ENCODE measurements around the gene JSRP1.

The JSRP1 gene

DNA sequence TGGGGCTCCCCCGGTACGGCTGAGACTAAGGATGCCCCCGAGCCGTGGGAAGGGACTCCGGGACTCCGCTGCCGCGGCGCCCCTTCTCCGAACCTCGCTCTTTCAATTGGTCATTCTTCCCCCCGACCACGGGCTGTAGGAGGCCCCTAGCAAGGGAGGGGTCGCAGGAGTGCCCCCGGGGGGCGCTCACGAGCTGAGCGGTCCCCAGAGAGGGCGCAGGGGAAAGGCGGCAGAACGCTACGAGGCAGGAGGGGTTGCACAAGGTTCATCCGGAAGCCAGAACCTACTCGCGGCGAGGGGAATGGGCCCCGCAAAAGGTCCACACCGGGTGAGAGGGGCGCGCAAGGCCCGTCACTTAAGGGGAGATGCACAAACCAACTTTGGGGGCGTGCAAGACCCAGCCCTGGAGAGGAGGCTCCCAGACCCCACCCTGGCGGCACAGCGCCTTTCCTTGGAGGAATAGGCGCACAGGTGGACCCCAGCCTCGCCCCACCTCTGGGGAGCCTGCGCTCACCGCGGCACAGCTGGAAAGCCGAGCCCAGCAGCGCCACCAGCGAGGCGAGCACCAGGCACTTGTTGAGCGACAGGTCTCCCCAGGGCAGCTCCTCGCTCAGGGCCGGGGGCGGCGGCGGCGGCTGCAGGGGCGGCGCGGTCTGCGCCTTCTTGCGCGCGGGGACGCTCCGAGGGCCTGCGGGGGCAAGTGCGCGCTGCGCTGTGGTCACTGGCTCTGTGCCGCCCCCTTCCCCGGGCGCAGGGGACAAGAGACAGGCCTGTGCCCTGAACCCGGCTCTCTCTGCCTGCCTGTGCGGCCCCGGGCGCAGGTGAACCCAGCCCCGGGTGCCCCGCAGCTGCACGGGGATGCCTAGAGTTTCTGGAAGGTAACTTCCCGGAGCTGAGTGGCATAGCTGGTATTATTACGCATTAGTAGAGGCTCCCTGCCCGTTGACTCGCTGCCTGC is 2.8 kb downstream of the JSRP1 start:
- 12% methylated on average over 76 of the region's 77 CpGs for WGBS (ENCODE audit: insufficient coverage)
- Histone ChIP-seq H3K4me3 (ENCODE audit: control insufficient read depth in 1 of 7, extremely low read depth in 1 of 7, insufficient read depth in 4 of 7, low read depth in 2 of 7, low read length in 6 of 7) (peak overlapping the region in 6 of 7 experiments; percentile 38 to 73 (median 59)), H3K27me3 (replicated peaks in 2 of 5; ENCODE audit: control insufficient read depth in 4 of 5, insufficient read depth in 5 of 5, low read length in 4 of 5) (peaks cover 0 to 53% (median 7%) of the 10 kb centered on the region in 5 experiments), H3K27ac (ENCODE audit: insufficient read depth in 1 of 2, low read depth in 1 of 2, low read length in 2 of 2, poor library complexity in 1 of 2, severe bottlenecking in 2 of 2) (no peak overlapping the region), H3K4me1 (ENCODE audit: control extremely low read depth in 1 of 4, control insufficient read depth in 4 of 4, insufficient read depth in 4 of 4, low read length in 3 of 4) (peaks cover 0 to 49% (median 39%) of the 10 kb centered on the region in 4 experiments), H3K36me3 (ENCODE audit: control insufficient read depth in 4 of 4, insufficient read depth in 4 of 4, low read length in 3 of 4) (peaks cover 0 to 12% (median 5%) of the 10 kb centered on the region in 4 experiments), H3K9me3 (ENCODE audit: control extremely low read depth in 1 of 5, control insufficient read depth in 4 of 5, insufficient read depth in 2 of 5, low read depth in 1 of 5, low read length in 4 of 5) (no peaks in the 10 kb centered on the region)
- CTCF ChIA-PET: interaction anchor here (0.9 to 7.5 kb wide), 9 partner anchors 10 to 102 kb away, joined by 3 to 52 read pairs (median 5); partner anchors contain the start of gene AP3D1
- DNase-seq: peak; percentile 46 to 71 (median 68)
- POLR2A ChIA-PET: interaction anchor here (0.7 to 1.1 kb wide), 4 partner anchors 16 to 24 kb away, joined by 3 to 5 read pairs (median 4); no protein-coding TSS in a partner anchor

DNA sequence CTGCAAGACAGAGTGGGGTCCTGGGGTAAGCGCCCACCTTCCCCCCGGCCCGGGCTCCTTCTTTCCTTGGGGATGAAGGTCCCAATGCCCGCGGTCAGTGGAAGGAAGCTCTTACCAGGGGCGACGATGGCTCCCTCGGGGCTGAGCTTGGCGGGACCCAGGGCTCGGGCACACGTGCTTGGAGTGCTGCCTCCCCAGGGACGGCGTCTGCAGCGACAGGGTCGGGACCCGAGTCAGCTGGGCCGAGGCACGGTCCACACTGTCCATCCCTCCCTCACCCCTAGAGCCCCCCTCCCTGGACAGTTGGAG is 3.5 kb downstream of the JSRP1 start:
- Histone ChIP-seq H3K4me1 (ENCODE audit: control extremely low read depth in 1 of 4, control insufficient read depth in 4 of 4, insufficient read depth in 4 of 4, low read length in 3 of 4) (peaks cover 0 to 45% (median 37%) of the 10 kb centered on the region in 4 experiments), H3K27me3 (replicated peaks in 2 of 5; ENCODE audit: control insufficient read depth in 4 of 5, insufficient read depth in 5 of 5, low read length in 4 of 5) (peaks cover 0 to 53% (median 7%) of the 10 kb centered on the region in 5 experiments), H3K4me3 (ENCODE audit: control insufficient read depth in 1 of 7, extremely low read depth in 1 of 7, insufficient read depth in 4 of 7, low read depth in 2 of 7, low read length in 6 of 7) (peak overlapping the region in 6 of 7 experiments; percentile 38 to 73 (median 59)), H3K27ac (ENCODE audit: insufficient read depth in 1 of 2, low read depth in 1 of 2, low read length in 2 of 2, poor library complexity in 1 of 2, severe bottlenecking in 2 of 2) (no peak overlapping the region), H3K9me3 (ENCODE audit: control extremely low read depth in 1 of 5, control insufficient read depth in 4 of 5, insufficient read depth in 2 of 5, low read depth in 1 of 5, low read length in 4 of 5) (no peaks in the 10 kb centered on the region), H3K36me3 (ENCODE audit: control insufficient read depth in 4 of 4, insufficient read depth in 4 of 4, low read length in 3 of 4) (peaks cover 0 to 18% (median 8%) of the 10 kb centered on the region in 4 experiments)
- WGBS (ENCODE audit: insufficient coverage): 24% methylated on average over 5 of the region's 18 CpGs
- CTCF ChIA-PET: interaction anchor here (1.0 to 7.5 kb wide), 6 partner anchors 9 to 101 kb away, joined by 3 to 52 read pairs (median 6); partner anchors contain the start of gene AP3D1
- no peak for DNase-seq
- POLR2A ChIA-PET: interaction anchor here (1.1 kb wide), 2 partner anchors 17 to 21 kb away, joined by 5 read pairs; no protein-coding TSS in a partner anchor

DNA sequence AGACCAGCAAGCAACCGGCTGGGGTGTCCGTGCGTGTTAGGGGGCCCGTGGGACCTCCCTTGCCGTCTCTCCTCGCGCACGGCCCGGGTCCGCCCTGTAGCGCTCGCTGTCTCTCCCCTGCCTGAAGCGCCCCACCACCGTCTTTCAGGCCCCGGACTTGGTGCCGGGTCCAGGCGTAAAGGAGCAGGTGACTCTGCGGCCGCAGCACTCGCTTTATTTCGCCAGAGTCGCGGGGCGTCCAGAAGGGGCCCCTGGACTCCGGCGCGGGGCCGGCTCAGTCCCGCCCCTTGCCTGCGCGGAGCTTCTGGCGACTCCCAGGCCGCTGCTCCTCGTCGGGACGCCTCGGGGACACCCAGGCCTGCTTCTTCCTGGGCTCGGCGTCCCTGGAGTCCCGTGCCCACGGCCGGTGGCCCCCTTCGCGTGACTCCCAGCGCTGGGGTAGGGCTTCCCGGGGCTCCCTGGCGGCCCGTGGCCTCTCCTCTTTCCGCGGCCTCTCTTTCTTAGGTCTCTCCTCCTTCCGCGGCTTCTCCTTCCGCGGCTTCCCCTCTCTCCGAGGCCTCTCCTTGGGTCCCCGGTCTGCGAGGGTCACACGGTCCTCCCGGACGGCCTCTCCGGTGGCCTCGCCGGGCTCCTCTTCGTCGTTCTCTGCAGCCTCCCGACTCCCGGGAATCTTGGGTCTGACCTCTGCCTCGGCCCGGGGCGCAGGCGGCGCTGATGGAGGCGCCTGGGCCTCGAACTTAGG is 4.0 kb downstream of the JSRP1 start:
- ChIA-PET CTCF (interaction anchor here (1.0 to 7.5 kb wide), 6 partner anchors 9 to 101 kb away, joined by 3 to 52 read pairs (median 6); partner anchors contain the start of gene AP3D1), POLR2A (interaction anchor here (1.1 kb wide), 2 partner anchors 18 to 21 kb away, joined by 5 read pairs; no protein-coding TSS in a partner anchor)
- WGBS (ENCODE audit: insufficient coverage): 3% methylated on average over 61 of the region's 74 CpGs
- Histone ChIP-seq H3K27me3 (replicated peaks in 2 of 5; ENCODE audit: control insufficient read depth in 4 of 5, insufficient read depth in 5 of 5, low read length in 4 of 5) (peaks cover 0 to 53% (median 7%) of the 10 kb centered on the region in 5 experiments), H3K4me1 (ENCODE audit: control extremely low read depth in 1 of 4, control insufficient read depth in 4 of 4, insufficient read depth in 4 of 4, low read length in 3 of 4) (peaks cover 0 to 45% (median 37%) of the 10 kb centered on the region in 4 experiments), H3K4me3 (ENCODE audit: control insufficient read depth in 1 of 7, extremely low read depth in 1 of 7, insufficient read depth in 4 of 7, low read depth in 2 of 7, low read length in 6 of 7) (peak overlapping the region in 6 of 7 experiments; percentile 6 to 73 (median 59)), H3K27ac (ENCODE audit: insufficient read depth in 1 of 2, low read depth in 1 of 2, low read length in 2 of 2, poor library complexity in 1 of 2, severe bottlenecking in 2 of 2) (no peak overlapping the region), H3K36me3 (ENCODE audit: control insufficient read depth in 4 of 4, insufficient read depth in 4 of 4, low read length in 3 of 4) (peaks cover 0 to 22% (median 12%) of the 10 kb centered on the region in 4 experiments), H3K9me3 (ENCODE audit: control extremely low read depth in 1 of 5, control insufficient read depth in 4 of 5, insufficient read depth in 2 of 5, low read depth in 1 of 5, low read length in 4 of 5) (no peaks in the 10 kb centered on the region)
- no peak for DNase-seq

DNA sequence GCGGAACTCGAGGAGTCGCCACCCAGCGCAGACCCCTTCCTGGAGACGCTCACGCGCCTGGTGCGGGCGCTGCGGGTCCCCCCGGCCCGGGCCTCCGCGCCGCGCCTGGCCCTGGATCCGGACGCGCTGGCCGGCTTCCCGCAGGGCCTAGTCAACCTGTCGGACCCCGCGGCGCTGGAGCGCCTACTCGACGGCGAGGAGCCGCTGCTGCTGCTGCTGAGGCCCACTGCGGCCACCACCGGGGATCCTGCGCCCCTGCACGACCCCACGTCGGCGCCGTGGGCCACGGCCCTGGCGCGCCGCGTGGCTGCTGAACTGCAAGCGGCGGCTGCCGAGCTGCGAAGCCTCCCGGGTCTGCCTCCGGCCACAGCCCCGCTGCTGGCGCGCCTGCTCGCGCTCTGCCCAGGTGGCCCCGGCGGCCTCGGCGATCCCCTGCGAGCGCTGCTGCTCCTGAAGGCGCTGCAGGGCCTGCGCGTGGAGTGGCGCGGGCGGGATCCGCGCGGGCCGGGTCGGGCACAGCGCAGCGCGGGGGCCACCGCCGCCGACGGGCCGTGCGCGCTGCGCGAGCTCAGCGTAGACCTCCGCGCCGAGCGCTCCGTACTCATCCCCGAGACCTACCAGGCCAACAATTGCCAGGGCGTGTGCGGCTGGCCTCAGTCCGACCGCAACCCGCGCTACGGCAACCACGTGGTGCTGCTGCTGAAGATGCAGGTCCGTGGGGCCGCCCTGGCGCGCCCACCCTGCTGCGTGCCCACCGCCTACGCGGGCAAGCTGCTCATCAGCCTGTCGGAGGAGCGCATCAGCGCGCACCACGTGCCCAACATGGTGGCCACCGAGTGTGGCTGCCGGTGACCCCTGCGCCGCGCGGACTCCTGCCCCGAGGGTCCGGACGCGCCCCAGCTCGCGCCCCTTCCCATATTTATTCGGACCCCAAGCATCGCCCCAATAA is 4.8 kb downstream of the JSRP1 start:
- ChIA-PET CTCF (interaction anchor here (1.2 to 7.5 kb wide), 3 partner anchors 10 to 21 kb away, joined by 6 to 52 read pairs (median 7); no protein-coding TSS in a partner anchor), POLR2A (interaction anchor here (1.1 kb wide), 1 partner anchor 18 kb away, joined by 9 read pairs; no protein-coding TSS in a partner anchor)
- Histone ChIP-seq H3K36me3 (ENCODE audit: control insufficient read depth in 4 of 4, insufficient read depth in 4 of 4, low read length in 3 of 4) (peaks cover 0 to 31% (median 21%) of the 10 kb centered on the region in 4 experiments), H3K27ac (ENCODE audit: insufficient read depth in 1 of 2, low read depth in 1 of 2, low read length in 2 of 2, poor library complexity in 1 of 2, severe bottlenecking in 2 of 2) (no peak overlapping the region), H3K27me3 (replicated peaks in 2 of 5; ENCODE audit: control insufficient read depth in 4 of 5, insufficient read depth in 5 of 5, low read length in 4 of 5) (peaks cover 0 to 53% (median 7%) of the 10 kb centered on the region in 5 experiments), H3K4me1 (ENCODE audit: control extremely low read depth in 1 of 4, control insufficient read depth in 4 of 4, insufficient read depth in 4 of 4, low read length in 3 of 4) (peaks cover 0 to 45% (median 37%) of the 10 kb centered on the region in 4 experiments), H3K4me3 (ENCODE audit: control insufficient read depth in 1 of 7, extremely low read depth in 1 of 7, insufficient read depth in 4 of 7, low read depth in 2 of 7, low read length in 6 of 7) (peak overlapping the region in 5 of 7 experiments; percentile 8 to 73 (median 57)), H3K9me3 (ENCODE audit: control extremely low read depth in 1 of 5, control insufficient read depth in 4 of 5, insufficient read depth in 2 of 5, low read depth in 1 of 5, low read length in 4 of 5) (no peaks in the 10 kb centered on the region)
- DNase-seq: peak in 2 of 3 donors; percentile 65 to 75
- 3% methylated on average over 99 of the region's 125 CpGs for WGBS (ENCODE audit: insufficient coverage)

DNA sequence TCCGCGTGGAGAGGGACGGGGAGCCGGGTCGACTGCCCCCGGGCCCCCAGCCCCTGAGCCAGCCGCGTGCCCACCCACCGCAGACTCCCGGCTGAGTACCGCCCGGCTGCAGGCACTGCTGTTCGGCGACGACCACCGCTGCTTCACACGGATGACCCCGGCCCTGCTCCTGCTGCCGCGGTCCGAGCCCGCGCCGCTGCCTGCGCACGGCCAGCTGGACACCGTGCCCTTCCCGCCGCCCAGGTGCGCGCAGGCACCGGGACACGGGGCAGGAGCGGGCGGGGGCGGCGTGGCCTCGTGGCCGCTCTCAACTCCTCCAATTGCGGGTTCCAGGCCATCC is 5.5 kb downstream of the JSRP1 start:
- POLR2A ChIA-PET: interaction anchor here (0.6 to 1.1 kb wide), 3 partner anchors 12 to 19 kb away, joined by 3 to 9 read pairs (median 4); no protein-coding TSS in a partner anchor
- H3K36me3 ChIP-seq (ENCODE audit: control insufficient read depth in 4 of 4, insufficient read depth in 4 of 4, low read length in 3 of 4): peaks cover 0 to 37% (median 26%) of the 10 kb centered on the region in 4 experiments
- peaks cover 0 to 53% (median 7%) of the 10 kb centered on the region in 5 experiments for H3K27me3 ChIP-seq (replicated peaks in 2 of 5; ENCODE audit: control insufficient read depth in 4 of 5, insufficient read depth in 5 of 5, low read length in 4 of 5)
- no peaks in the 10 kb centered on the region for H3K9me3 ChIP-seq (ENCODE audit: control extremely low read depth in 1 of 5, control insufficient read depth in 4 of 5, insufficient read depth in 2 of 5, low read depth in 1 of 5, low read length in 4 of 5)
- 14% methylated on average over 27 of the region's 40 CpGs for WGBS (ENCODE audit: insufficient coverage)
- DNase-seq: no peak
- peaks cover 0 to 43% (median 36%) of the 10 kb centered on the region in 4 experiments for H3K4me1 ChIP-seq (ENCODE audit: control extremely low read depth in 1 of 4, control insufficient read depth in 4 of 4, insufficient read depth in 4 of 4, low read length in 3 of 4)
- no peak overlapping the region for H3K27ac ChIP-seq (ENCODE audit: insufficient read depth in 1 of 2, low read depth in 1 of 2, low read length in 2 of 2, poor library complexity in 1 of 2, severe bottlenecking in 2 of 2)
- CTCF ChIA-PET: interaction anchor here (2.2 to 7.5 kb wide), 2 partner anchors 10 to 22 kb away, joined by 7 to 52 read pairs; no protein-coding TSS in a partner anchor
- peak overlapping the region in 2 of 7 experiments; percentile 26 to 73 for H3K4me3 ChIP-seq (ENCODE audit: control insufficient read depth in 1 of 7, extremely low read depth in 1 of 7, insufficient read depth in 4 of 7, low read depth in 2 of 7, low read length in 6 of 7)
